Measurements from ENCODE around the gene XXYLT1.

- TF ChIP-seq, protein P1, sequence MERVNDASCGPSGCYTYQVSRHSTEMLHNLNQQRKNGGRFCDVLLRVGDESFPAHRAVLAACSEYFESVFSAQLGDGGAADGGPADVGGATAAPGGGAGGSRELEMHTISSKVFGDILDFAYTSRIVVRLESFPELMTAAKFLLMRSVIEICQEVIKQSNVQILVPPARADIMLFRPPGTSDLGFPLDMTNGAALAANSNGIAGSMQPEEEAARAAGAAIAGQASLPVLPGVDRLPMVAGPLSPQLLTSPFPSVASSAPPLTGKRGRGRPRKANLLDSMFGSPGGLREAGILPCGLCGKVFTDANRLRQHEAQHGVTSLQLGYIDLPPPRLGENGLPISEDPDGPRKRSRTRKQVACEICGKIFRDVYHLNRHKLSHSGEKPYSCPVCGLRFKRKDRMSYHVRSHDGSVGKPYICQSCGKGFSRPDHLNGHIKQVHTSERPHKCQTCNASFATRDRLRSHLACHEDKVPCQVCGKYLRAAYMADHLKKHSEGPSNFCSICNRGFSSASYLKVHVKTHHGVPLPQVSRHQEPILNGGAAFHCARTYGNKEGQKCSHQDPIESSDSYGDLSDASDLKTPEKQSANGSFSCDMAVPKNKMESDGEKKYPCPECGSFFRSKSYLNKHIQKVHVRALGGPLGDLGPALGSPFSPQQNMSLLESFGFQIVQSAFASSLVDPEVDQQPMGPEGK (CRISPR knock-in tag; IDR thresholded peaks at IDR 0.05; ENCODE audit: borderline replicate concordance): no peak
- no peak for TF ChIP-seq ZNF565 (CRISPR knock-in tag; conservative IDR thresholded peaks at IDR 0.05; ENCODE audit: low read depth)
- no peak for TF ChIP-seq ISL1 (CRISPR knock-in tag; IDR thresholded peaks at IDR 0.05)
- no peak for TF ChIP-seq OSR1 (CRISPR knock-in tag; IDR thresholded peaks at IDR 0.05)
- no peak for TF ChIP-seq ZNF8 (CRISPR knock-in tag; IDR thresholded peaks at IDR 0.05)
- TF ChIP-seq POU6F1 (CRISPR knock-in tag; IDR thresholded peaks at IDR 0.05; ENCODE audit: borderline replicate concordance, low read depth): no peak
- no peak for TF ChIP-seq RARB (CRISPR knock-in tag; IDR thresholded peaks at IDR 0.05)
- no peak for TF ChIP-seq GLIS3 (CRISPR knock-in tag; IDR thresholded peaks at IDR 0.05)
- TF ChIP-seq ZC3H10 (CRISPR knock-in tag; IDR thresholded peaks at IDR 0.05): no peak
- TF ChIP-seq PPARA (CRISPR knock-in tag; IDR thresholded peaks at IDR 0.05; ENCODE audit: borderline replicate concordance): no peak
- no peak for TF ChIP-seq ARNTL (CRISPR knock-in tag; IDR thresholded peaks at IDR 0.05; ENCODE audit: borderline replicate concordance, low read depth)
Observed at GRCh38 chr3:195071011-195071728, 199.8 kb downstream of the XXYLT1 start.
